NCI-H2171 (cell line): ENCODE data around the gene DPH3.

Experiments used
- DNase-seq: peaks from one replicate; lab custom pipeline; 2025; lab: John Stamatoyannopoulos, UW

Gene DPH3

GRCh38 chr3:16255326-16255725, 9.4 kb downstream of the DPH3 start:
- DNase-seq = no peak

- no peak for DNase-seq
Observed at GRCh38 chr3:16254916-16255315, 9.8 kb downstream of the DPH3 start.

GRCh38 chr3:16253601-16254000, 11.1 kb downstream of the DPH3 start:
- no peak for DNase-seq

GRCh38 chr3:16252988-16253387, 11.8 kb downstream of the DPH3 start:
- DNase-seq = no peak

- DNase-seq = no peak
Observed at GRCh38 chr3:16252243-16252978, 12.3 kb downstream of the DPH3 start.

GRCh38 chr3:16251316-16252085, 13.2 kb downstream of the DPH3 start:
- DNase-seq = no peak

- DNase-seq = no peak
Observed at GRCh38 chr3:16249886-16250285, 14.9 kb downstream of the DPH3 start.

GRCh38 chr3:16249336-16249735, 15.4 kb downstream of the DPH3 start:
- no peak for DNase-seq

- DNase-seq = no peak
Observed at GRCh38 chr3:16248556-16248955, 16.2 kb downstream of the DPH3 start.

GRCh38 chr3:16247282-16248061, 17.3 kb downstream of the DPH3 start:
- peak; percentile 52 for DNase-seq

GRCh38 chr3:16245609-16246008, 19.1 kb downstream of the DPH3 start:
- no peak for DNase-seq

GRCh38 chr3:16243706-16244490, 20.8 kb downstream of the DPH3 start:
- DNase-seq = no peak

GRCh38 chr3:16242177-16242576, 22.6 kb downstream of the DPH3 start:
- DNase-seq = no peak

GRCh38 chr3:16241225-16241624, 23.5 kb downstream of the DPH3 start:
- DNase-seq = no peak

GRCh38 chr3:16240229-16241023, 24.3 kb downstream of the DPH3 start:
- DNase-seq = no peak

- no peak for DNase-seq
Observed at GRCh38 chr3:16239780-16240179, 25.0 kb downstream of the DPH3 start.

GRCh38 chr3:16239086-16239770, 25.5 kb downstream of the DPH3 start:
- no peak for DNase-seq

- DNase-seq = no peak
Observed at GRCh38 chr3:16236856-16237393, 27.8 kb downstream of the DPH3 start.

GRCh38 chr3:16236030-16236639, 28.6 kb downstream of the DPH3 start:
- no peak for DNase-seq

- no peak for DNase-seq
Observed at GRCh38 chr3:16234281-16234680, 30.5 kb downstream of the DPH3 start.
